Esophagus squamous epithelium (tissue), 5 donors: ENCODE data around the gene AGT. TPM values are rescaled to one million over a fixed set of nuclear protein-coding genes. Genes with fewer than 3 reads are reported as not detected.

ENCODE experiments used
- DNase-seq: peaks from one replicate; lab custom pipeline; 2025; lab: John Stamatoyannopoulos, UW
- H3K27ac ChIP-seq, 4 donors: fragments of 200-600 bp; sonication (generic); one replicate each; pipeline ENCODE4 v1.5.1; 2016 to 2019; ENCODE audit warnings: mild to moderate bottlenecking in 1 of 4
- H3K27me3 ChIP-seq, 4 donors: fragments of 200-600 bp; sonication (generic); 1 replicate in 3 of 4; 2 replicates in 1 of 4; pipeline versions ENCODE4 v1.5.1 to v1.6.0; 2017 to 2021; ENCODE audit warnings: antibody characterized with exemption in 1 of 4
- H3K36me3 ChIP-seq, 3 donors: fragments of 200-600 bp; sonication (generic); one replicate each; pipeline ENCODE4 v1.5.1; 2016 to 2019
- H3K4me1 ChIP-seq, 3 donors: fragments of 200-600 bp; sonication (generic); one replicate each; pipeline ENCODE4 v1.5.1; 2017 to 2019
- H3K4me3 ChIP-seq, 4 donors: fragments of 200-600 bp; sonication (generic); 1 replicate in 3 of 4; 2 replicates in 1 of 4; pipeline ENCODE4 v1.5.1; 2016 to 2019; ENCODE audit warnings: mild to moderate bottlenecking in 2 of 4, moderate library complexity in 1 of 4
- H3K9me3 ChIP-seq, 3 donors: fragments of 200-600 bp; sonication (generic); one replicate each; pipeline ENCODE4 v1.5.1; 2016 to 2019
- POLR2A ChIP-seq, 4 donors: fragments of 450-650 bp; IDR thresholded peaks; one replicate each; pipeline ENCODE4 v1.6.1; 2017; ENCODE audit warnings: antibody characterized with exemption in 4 of 4, mild to moderate bottlenecking in 4 of 4, moderate library complexity in 3 of 4
- WGBS, 2 donors: methylation state at CpG; one replicate each; pipeline ENCODE4 v1.1.5; 2018; 5-methylcytosine and 5-hydroxymethylcytosine counted together
- intact Hi-C: fragments of 100-400 bp; cut with DNase I; formaldehyde crosslinking; loops from one replicate; pipeline ENCODE4 v1.15.0; 2022
- total RNA-seq, 4 donors: library from RNA; depleted of rRNA; stranded (reverse); fragments of >200 nt; gene quantifications; one replicate each; pipeline ENCODE4 v1.1.0, GENCODE V29; 2016
- TF ChIP-seq, protein P1 (sequence below), 6 experiments: fragments of 450-650 bp in 4 of 6; fragments of 200-600 bp in 2 of 6; sonication (generic) in 2 of 6; IDR thresholded peaks; one replicate each; pipeline ENCODE4 v1.5.1; 2016 to 2019; ENCODE audit warnings: antibody characterized with exemption in 6 of 6, mild to moderate bottlenecking in 4 of 6, moderate library complexity in 4 of 6
- donor health status: DM: yes; HTN: yes; CAD: no.

Gene AGT
- total RNA-seq, 4 donors from 2014 or later: 0.21 to 0.95 (median 0.40) TPM; not detected in 1

GRCh38 chr1:230693221-230693620 is 20.7 kb downstream of the AGT start:
- Histone ChIP-seq H3K4me1 (no peaks in the 10 kb centered on the region), H3K36me3 (peaks cover 12 to 67% (median 19%) of the 10 kb centered on the region in 3 donors), H3K4me3 (no peak overlapping the region), H3K9me3 (no peaks in the 10 kb centered on the region), H3K27me3 (no peaks in the 10 kb centered on the region), H3K27ac (no peak overlapping the region)
- 86 to 93% methylated on average over 5 to 6 of the region's 6 CpGs for WGBS, 2 donors
- TF ChIP-seq POLR2A (IDR thresholded peaks at IDR 0.05): no peak
- no peak for DNase-seq
- intact Hi-C loops: no loop called here

DNA sequence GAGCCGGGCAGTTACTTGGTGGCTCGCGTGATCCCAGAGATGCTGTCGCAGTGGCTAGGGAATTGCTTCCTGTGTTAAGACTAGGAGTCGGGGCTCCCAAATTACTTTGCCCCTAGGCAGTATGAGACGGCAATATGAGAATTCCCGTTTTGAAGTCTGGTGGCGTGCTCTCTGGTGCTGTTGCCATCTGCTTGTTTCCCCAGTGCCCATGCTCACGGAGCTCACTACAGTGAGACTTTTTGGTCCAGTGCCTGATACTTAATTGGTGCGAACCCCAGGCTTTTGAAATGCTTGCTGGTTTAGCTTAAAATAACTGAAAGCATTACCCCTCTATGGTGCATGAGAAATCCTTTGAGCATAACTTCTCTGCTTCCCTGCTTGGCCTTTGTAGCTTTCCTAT is 22.3 kb downstream of the AGT start:
- TF ChIP-seq, protein P1, sequence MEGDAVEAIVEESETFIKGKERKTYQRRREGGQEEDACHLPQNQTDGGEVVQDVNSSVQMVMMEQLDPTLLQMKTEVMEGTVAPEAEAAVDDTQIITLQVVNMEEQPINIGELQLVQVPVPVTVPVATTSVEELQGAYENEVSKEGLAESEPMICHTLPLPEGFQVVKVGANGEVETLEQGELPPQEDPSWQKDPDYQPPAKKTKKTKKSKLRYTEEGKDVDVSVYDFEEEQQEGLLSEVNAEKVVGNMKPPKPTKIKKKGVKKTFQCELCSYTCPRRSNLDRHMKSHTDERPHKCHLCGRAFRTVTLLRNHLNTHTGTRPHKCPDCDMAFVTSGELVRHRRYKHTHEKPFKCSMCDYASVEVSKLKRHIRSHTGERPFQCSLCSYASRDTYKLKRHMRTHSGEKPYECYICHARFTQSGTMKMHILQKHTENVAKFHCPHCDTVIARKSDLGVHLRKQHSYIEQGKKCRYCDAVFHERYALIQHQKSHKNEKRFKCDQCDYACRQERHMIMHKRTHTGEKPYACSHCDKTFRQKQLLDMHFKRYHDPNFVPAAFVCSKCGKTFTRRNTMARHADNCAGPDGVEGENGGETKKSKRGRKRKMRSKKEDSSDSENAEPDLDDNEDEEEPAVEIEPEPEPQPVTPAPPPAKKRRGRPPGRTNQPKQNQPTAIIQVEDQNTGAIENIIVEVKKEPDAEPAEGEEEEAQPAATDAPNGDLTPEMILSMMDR (IDR thresholded peaks at IDR 0.05): no peak
- no peak for TF ChIP-seq POLR2A (IDR thresholded peaks at IDR 0.05)
- no peak overlapping the region for H3K27ac ChIP-seq
- H3K27me3 ChIP-seq: no peaks in the 10 kb centered on the region
- no peak overlapping the region for H3K4me3 ChIP-seq
- 95 to 99% methylated on average over 8 of the region's 10 CpGs for WGBS, 2 donors
- intact Hi-C loops: no loop called here
- DNase-seq: no peak
- H3K4me1 ChIP-seq: no peaks in the 10 kb centered on the region
- no peaks in the 10 kb centered on the region for H3K9me3 ChIP-seq
- H3K36me3 ChIP-seq: peaks cover 18 to 83% (median 23%) of the 10 kb centered on the region in 3 donors

- H3K4me3 ChIP-seq: no peak overlapping the region
- no peaks in the 10 kb centered on the region for H3K27me3 ChIP-seq
- intact Hi-C loops: no loop called here
- H3K4me1 ChIP-seq: no peaks in the 10 kb centered on the region
- no peak for TF ChIP-seq POLR2A (IDR thresholded peaks at IDR 0.05)
- TF ChIP-seq, protein P1 (IDR thresholded peaks at IDR 0.05): no peak
- no peaks in the 10 kb centered on the region for H3K9me3 ChIP-seq
- H3K36me3 ChIP-seq: peaks cover 18 to 98% (median 23%) of the 10 kb centered on the region in 3 donors
- H3K27ac ChIP-seq: no peak overlapping the region
- WGBS, 2 donors: 88 to 98% methylated on average over 8 of the region's 9 CpGs
- DNase-seq: no peak
Observed at GRCh38 chr1:230690101-230690500, 23.8 kb downstream of the AGT start.

DNA sequence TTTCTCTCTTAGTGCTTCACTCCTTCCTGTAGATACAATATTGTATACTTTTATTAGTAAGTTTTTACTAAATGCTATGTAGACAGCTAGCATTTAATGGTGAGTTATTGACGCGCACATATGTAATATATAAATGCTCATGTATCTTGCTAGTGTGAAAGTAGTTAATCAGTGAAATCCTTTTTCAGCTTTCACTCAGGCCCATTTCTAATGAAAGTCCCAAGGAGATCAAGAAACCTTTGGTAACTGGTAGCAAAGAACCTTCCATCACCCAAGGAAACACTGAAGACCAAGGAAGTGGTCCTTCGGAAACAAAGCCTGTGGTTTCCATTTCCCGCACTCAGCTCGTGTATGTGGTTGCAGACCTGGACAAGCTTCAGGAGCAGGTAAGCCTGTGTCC is 27.2 kb downstream of the AGT start:
- WGBS, 2 donors: 77 to 88% methylated on average over 5 of the region's 5 CpGs
- Histone ChIP-seq H3K4me1 (peaks cover 0 to 19% (median 0%) of the 10 kb centered on the region in 3 donors), H3K4me3 (no peak overlapping the region), H3K27me3 (no peaks in the 10 kb centered on the region), H3K9me3 (no peaks in the 10 kb centered on the region), H3K36me3 (peaks cover 17 to 100% (median 29%) of the 10 kb centered on the region in 3 donors), H3K27ac (no peak overlapping the region)
- intact Hi-C loops: no loop called here
- DNase-seq: no peak
- TF ChIP-seq POLR2A (IDR thresholded peaks at IDR 0.05): no peak
- TF ChIP-seq, protein P1 (IDR thresholded peaks at IDR 0.05): no peak

GRCh38 chr1:230684998-230685397 is 28.9 kb downstream of the AGT start:
- no peak for TF ChIP-seq POLR2A (IDR thresholded peaks at IDR 0.05)
- TF ChIP-seq, protein P1 (IDR thresholded peaks at IDR 0.05): no peak
- Histone ChIP-seq H3K27ac (no peak overlapping the region), H3K27me3 (no peaks in the 10 kb centered on the region), H3K4me1 (peaks cover 0 to 22% (median 0%) of the 10 kb centered on the region in 3 donors), H3K36me3 (peaks cover 9 to 100% (median 18%) of the 10 kb centered on the region in 3 donors), H3K4me3 (no peak overlapping the region), H3K9me3 (no peaks in the 10 kb centered on the region)
- DNase-seq: no peak
- WGBS, 2 donors: 91 to 95% methylated on average over 5 of the region's 5 CpGs
- intact Hi-C loops: no loop called here

DNA sequence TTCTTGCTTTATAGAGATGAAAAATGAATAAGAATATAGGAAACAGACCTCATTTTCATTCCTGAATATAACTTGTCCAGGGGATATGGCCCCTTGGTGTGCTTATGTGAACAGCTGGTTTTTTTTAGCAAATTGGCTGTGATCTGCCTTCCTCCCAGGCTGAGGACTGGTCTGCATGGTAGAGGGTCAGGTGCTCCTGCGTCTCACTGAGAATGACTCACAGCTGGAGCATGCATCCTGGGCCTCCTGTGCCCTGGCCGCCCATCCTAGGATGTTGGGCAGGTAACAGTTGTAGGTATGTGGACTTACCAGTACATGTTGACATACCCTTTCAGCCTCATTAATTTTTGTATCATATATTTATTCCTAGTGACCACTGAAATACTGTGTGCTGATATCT is 29.8 kb downstream of the AGT start:
- 65 to 80% methylated on average over 2 of the region's 2 CpGs for WGBS, 2 donors
- Histone ChIP-seq H3K27me3 (no peaks in the 10 kb centered on the region), H3K4me3 (no peak overlapping the region), H3K36me3 (peaks cover 7 to 100% (median 10%) of the 10 kb centered on the region in 3 donors), H3K9me3 (no peaks in the 10 kb centered on the region), H3K27ac (peak overlapping the region in 1 of 4 donors; percentile 27), H3K4me1 (peaks cover 0 to 22% (median 0%) of the 10 kb centered on the region in 3 donors)
- intact Hi-C loops: no loop called here
- no peak for DNase-seq
- no peak for TF ChIP-seq POLR2A (IDR thresholded peaks at IDR 0.05)
- TF ChIP-seq, protein P1 (IDR thresholded peaks at IDR 0.05): no peak
